Measurements from ENCODE around the gene TLN1.
A peak's percentile ranks its signal among the peaks of the same experiment; 100 is the strongest.

The TLN1 gene

DNA sequence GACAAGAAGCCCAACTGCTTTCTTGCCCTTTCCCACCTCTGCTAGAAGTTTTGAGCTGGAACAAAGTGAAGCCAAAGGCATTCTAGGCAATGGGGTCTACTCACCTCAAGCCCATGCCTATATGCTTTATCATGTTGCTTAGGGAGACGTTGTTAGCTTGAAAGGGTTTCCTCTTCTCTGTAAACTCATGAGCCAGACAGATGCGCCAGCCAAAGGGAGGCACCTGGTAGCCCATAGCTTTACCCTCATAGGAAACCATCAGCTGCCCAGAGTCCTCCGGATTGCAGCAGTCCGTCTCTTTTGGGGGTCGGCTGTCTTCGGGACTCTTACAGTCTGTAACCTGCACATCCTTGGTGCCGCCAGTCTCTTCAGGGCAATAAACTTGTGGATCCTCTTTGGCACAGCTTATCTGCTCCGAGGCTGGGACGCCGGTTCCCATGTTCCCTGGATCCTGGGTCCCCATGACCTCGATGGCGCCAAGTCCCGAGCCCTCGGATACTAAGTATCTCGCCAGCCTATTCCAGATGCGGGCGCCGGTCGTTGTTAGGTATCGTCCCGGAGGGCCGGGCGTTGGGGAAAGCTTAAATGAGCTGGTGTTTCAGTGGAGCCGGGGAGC lies 16.4 kb upstream of the TLN1 start:
- H3K4me3 ChIP-seq (ENCODE audit: low read depth, low read length): peak overlapping the region; percentile 83
- DNase-seq (ENCODE audit: low read depth): no peak
- TF ChIP-seq, protein P1, sequence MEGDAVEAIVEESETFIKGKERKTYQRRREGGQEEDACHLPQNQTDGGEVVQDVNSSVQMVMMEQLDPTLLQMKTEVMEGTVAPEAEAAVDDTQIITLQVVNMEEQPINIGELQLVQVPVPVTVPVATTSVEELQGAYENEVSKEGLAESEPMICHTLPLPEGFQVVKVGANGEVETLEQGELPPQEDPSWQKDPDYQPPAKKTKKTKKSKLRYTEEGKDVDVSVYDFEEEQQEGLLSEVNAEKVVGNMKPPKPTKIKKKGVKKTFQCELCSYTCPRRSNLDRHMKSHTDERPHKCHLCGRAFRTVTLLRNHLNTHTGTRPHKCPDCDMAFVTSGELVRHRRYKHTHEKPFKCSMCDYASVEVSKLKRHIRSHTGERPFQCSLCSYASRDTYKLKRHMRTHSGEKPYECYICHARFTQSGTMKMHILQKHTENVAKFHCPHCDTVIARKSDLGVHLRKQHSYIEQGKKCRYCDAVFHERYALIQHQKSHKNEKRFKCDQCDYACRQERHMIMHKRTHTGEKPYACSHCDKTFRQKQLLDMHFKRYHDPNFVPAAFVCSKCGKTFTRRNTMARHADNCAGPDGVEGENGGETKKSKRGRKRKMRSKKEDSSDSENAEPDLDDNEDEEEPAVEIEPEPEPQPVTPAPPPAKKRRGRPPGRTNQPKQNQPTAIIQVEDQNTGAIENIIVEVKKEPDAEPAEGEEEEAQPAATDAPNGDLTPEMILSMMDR (conservative IDR thresholded peaks at IDR 0.05; ENCODE audit: low read depth, low read length): no peak

DNA sequence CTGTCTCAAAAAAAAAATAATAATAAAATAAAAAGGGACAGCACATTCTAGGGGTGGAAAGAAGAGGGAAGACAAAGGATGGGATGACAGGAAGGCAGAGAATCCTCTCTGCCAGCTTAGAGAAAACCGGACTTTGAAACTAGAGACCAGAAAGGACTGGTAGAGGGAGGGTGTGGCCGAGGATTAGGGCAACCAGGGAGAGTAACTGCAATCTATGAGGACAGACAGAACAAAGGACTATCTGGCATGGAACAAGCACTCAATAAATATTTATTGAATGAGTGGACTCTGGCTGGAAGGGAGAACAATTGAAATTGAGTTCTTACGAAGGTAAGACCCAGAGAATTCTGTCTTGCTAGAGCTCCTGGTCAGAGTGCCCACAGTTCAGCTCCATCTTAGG lies 14.6 kb upstream of the TLN1 start:
- peak overlapping the region; percentile 39 for H3K4me3 ChIP-seq (ENCODE audit: low read depth, low read length)
- TF ChIP-seq, protein P1 (conservative IDR thresholded peaks at IDR 0.05; ENCODE audit: low read depth, low read length): no peak
- DNase-seq (ENCODE audit: low read depth): no peak

DNA sequence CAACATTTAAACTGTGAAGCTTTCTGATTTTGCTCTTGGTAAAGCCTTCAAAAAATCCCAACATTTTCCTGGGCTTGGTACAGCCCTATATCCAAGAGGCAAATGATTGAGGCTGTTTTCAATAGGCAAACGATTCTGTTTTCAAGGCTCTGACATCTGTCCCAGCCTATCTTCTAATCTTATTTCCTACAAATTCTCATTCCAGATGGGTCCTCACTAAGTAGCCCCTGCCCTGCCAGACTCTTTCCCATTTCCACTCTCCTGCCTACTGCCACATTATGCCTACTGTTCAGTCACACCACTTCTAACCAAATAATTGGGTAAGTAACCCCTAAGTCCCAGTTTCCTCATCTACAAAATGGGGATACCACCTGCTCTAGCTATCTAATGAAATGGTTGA lies 13.6 kb upstream of the TLN1 start:
- TF ChIP-seq, protein P1 (conservative IDR thresholded peaks at IDR 0.05; ENCODE audit: low read depth, low read length): no peak
- H3K4me3 ChIP-seq (ENCODE audit: low read depth, low read length): no peak overlapping the region
- DNase-seq (ENCODE audit: low read depth): no peak

- DNase-seq (ENCODE audit: low read depth): no peak
- H3K4me3 ChIP-seq (ENCODE audit: low read depth, low read length): no peak overlapping the region
- TF ChIP-seq, protein P1 (conservative IDR thresholded peaks at IDR 0.05; ENCODE audit: low read depth, low read length): no peak
Measured at GRCh38 chr9:35743880-35744518, 12.0 kb upstream of the TLN1 start.

- DNase-seq (ENCODE audit: low read depth): no peak
- TF ChIP-seq, protein P1 (conservative IDR thresholded peaks at IDR 0.05; ENCODE audit: low read depth, low read length): no peak
- no peak overlapping the region for H3K4me3 ChIP-seq (ENCODE audit: low read depth, low read length)
Measured at GRCh38 chr9:35743452-35743851, 11.5 kb upstream of the TLN1 start.

- TF ChIP-seq, protein P1 (conservative IDR thresholded peaks at IDR 0.05; ENCODE audit: low read depth, low read length): no peak
Measured at GRCh38 chr9:35741740-35742139, 9.7 kb upstream of the TLN1 start.

GRCh38 chr9:35740243-35740642 lies 8.2 kb upstream of the TLN1 start:
- H3K4me3 ChIP-seq (ENCODE audit: low read depth, low read length): no peak overlapping the region
- DNase-seq (ENCODE audit: low read depth): no peak
- TF ChIP-seq, protein P1 (conservative IDR thresholded peaks at IDR 0.05; ENCODE audit: low read depth, low read length): no peak

More at GRCh38 chr9:35741740-35742139, 9.7 kb upstream of the TLN1 start:
- no peak overlapping the region for H3K4me3 ChIP-seq (ENCODE audit: low read depth, low read length)
- no peak for DNase-seq (ENCODE audit: low read depth)
